Measurements from ENCODE around the gene UBQLN3. TPM values are rescaled to one million over a fixed set of nuclear protein-coding genes. Genes with fewer than 3 reads are reported as not detected.

Gene UBQLN3
- total and polyA plus RNA-seq, 10 donors, result 0.29 to 3.7 (median 0.52) TPM; not detected in 3

DNA sequence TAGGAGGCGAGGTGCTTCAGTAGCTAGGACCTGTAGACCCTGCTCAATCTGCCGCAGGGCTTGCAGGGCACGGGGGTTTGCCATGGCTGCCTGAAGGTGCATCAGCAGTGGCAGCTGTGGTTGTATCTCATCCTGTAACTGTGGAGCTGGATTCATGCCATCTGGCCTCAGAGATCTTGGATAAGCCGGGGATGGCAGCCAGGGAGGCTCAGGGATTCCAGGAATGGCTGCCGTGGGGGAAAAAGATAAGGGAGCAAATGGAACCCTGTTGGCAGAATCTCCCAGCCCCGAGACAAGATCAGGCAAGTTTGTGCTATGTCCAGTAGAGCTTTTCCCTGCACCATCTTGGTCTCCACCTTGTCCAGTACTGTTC is 1.8 kb downstream of the UBQLN3 start:
- H3K27me3 ChIP-seq (replicated peaks in 1 of 7), result peaks cover 0 to 7% (median 0%) of the 10 kb centered on the region in 7 donors
- WGBS, 5 donors, result 77 to 86% (median 85%) methylated on average over 6 of the region's 6 CpGs
- no peak for DNase-seq
- TF ChIP-seq, protein P1, sequence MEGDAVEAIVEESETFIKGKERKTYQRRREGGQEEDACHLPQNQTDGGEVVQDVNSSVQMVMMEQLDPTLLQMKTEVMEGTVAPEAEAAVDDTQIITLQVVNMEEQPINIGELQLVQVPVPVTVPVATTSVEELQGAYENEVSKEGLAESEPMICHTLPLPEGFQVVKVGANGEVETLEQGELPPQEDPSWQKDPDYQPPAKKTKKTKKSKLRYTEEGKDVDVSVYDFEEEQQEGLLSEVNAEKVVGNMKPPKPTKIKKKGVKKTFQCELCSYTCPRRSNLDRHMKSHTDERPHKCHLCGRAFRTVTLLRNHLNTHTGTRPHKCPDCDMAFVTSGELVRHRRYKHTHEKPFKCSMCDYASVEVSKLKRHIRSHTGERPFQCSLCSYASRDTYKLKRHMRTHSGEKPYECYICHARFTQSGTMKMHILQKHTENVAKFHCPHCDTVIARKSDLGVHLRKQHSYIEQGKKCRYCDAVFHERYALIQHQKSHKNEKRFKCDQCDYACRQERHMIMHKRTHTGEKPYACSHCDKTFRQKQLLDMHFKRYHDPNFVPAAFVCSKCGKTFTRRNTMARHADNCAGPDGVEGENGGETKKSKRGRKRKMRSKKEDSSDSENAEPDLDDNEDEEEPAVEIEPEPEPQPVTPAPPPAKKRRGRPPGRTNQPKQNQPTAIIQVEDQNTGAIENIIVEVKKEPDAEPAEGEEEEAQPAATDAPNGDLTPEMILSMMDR (IDR thresholded peaks at IDR 0.05 in 8 of 11, conservative IDR thresholded peaks at IDR 0.05 in 3 of 11), result no peak
- TF ChIP-seq POLR2AphosphoS5 (IDR thresholded peaks at IDR 0.05) (no peak), POLR2A (IDR thresholded peaks at IDR 0.05) (no peak)
- intact Hi-C loops (cut with DNase I; ENCODE audit: low total_unique reads), result no loop called here
- H3K4me3 ChIP-seq, result no peak overlapping the region
- no peak overlapping the region for H3K27ac ChIP-seq
- no peaks in the 10 kb centered on the region for H3K4me1 ChIP-seq
- no peaks in the 10 kb centered on the region for H3K9me3 ChIP-seq
- no peaks in the 10 kb centered on the region for H3K36me3 ChIP-seq

DNA sequence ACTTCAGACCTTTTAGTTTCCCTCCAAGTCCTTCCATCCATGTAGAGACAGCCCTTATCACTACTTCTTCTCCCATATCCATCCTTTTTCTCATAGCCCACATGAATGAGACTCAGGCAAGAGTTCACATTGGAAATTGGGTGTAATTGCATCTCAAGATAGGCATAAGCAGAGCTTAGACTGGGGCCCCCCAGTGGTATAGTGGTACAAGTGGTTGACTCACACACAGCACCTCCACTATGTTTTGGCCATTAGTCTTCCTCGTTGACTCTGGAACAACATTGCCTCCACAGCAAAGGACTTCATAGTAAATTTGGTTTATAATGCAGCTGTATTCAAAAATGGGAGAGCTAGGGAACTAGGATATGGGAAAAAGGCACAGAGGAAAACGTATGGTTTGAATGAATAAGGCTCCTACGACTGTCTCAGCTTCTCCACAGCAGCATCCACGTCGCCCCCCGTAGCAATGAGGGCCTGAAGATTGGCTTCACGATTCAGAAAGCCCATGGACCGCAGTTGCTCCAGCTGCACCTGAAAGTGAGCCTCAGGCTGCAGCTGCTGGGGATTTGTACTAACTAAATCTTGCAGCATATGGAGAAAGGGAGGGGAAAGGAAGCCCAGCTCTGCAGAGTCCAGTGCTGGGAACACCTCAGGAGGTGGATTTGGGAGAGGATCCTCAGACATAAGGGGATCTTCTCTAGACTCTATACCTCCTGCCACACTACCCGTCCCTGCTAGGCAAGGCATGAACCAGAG is 2.4 kb downstream of the UBQLN3 start:
- Histone ChIP-seq H3K4me3 (no peak overlapping the region), H3K36me3 (no peaks in the 10 kb centered on the region), H3K9me3 (no peaks in the 10 kb centered on the region), H3K27me3 (replicated peaks in 1 of 7) (peaks cover 0 to 7% (median 0%) of the 10 kb centered on the region in 7 donors), H3K27ac (no peak overlapping the region), H3K4me1 (no peaks in the 10 kb centered on the region)
- no peak for DNase-seq
- intact Hi-C loops (cut with DNase I; ENCODE audit: low total_unique reads), result no loop called here
- TF ChIP-seq, protein P1 (IDR thresholded peaks at IDR 0.05 in 8 of 11, conservative IDR thresholded peaks at IDR 0.05 in 3 of 11), result no peak
- no peak for TF ChIP-seq POLR2AphosphoS5 (IDR thresholded peaks at IDR 0.05)
- TF ChIP-seq POLR2A (IDR thresholded peaks at IDR 0.05), result no peak
- WGBS, 5 donors, result 84 to 91% (median 85%) methylated on average over 9 of the region's 9 CpGs

- no peak overlapping the region for H3K27ac ChIP-seq
- no peaks in the 10 kb centered on the region for H3K4me1 ChIP-seq
- no peak for TF ChIP-seq POLR2A (IDR thresholded peaks at IDR 0.05)
- no peak for TF ChIP-seq POLR2AphosphoS5 (IDR thresholded peaks at IDR 0.05)
- TF ChIP-seq, protein P1 (IDR thresholded peaks at IDR 0.05 in 8 of 11, conservative IDR thresholded peaks at IDR 0.05 in 3 of 11), result no peak
- no peak for DNase-seq
- peaks cover 0 to 7% (median 0%) of the 10 kb centered on the region in 7 donors for H3K27me3 ChIP-seq (replicated peaks in 1 of 7)
- intact Hi-C loops (cut with DNase I; ENCODE audit: low total_unique reads), result no loop called here
- H3K4me3 ChIP-seq, result no peak overlapping the region
- no peaks in the 10 kb centered on the region for H3K36me3 ChIP-seq
- no peaks in the 10 kb centered on the region for H3K9me3 ChIP-seq
- 89 to 95% (median 92%) methylated on average over 9 of the region's 9 CpGs for WGBS, 5 donors
Observed at GRCh38 chr11:5505363-5506048, 4.3 kb downstream of the UBQLN3 start.

DNA sequence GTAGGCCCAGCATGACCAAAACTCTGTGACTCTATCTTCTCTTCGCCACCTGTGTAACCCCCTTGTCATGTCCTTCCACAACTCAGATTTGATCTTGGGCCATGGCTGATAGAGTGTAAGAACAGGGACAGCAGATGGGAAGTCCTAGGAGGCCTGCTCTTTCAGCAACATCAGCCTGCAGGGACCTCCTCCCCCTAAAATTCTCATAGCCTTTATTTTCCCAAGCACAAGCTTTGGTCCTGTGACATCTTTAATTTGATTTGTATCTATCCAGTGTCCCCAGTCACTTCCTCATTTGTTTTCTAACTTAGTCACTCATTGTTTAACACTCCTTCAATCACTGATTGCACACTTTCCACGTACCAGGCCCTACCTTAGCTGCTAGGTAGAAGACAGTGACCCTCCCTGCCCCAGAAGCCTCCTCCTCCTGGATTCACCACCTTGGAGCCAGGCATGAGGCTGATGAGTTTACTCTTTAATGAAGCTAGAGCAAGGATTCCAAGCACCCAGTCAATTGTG is 5.3 kb downstream of the UBQLN3 start:
- no peaks in the 10 kb centered on the region for H3K9me3 ChIP-seq
- WGBS, 5 donors, result 74 to 89% (median 78%) methylated on average over 2 of the region's 2 CpGs

More for the DNA sequence above, 5.3 kb downstream of the UBQLN3 start:
- Histone ChIP-seq H3K27ac (no peak overlapping the region), H3K4me1 (no peaks in the 10 kb centered on the region), H3K4me3 (no peak overlapping the region), H3K36me3 (no peaks in the 10 kb centered on the region), H3K27me3 (replicated peaks in 1 of 7) (peaks cover 0 to 7% (median 0%) of the 10 kb centered on the region in 7 donors)
- DNase-seq, result no peak
- TF ChIP-seq POLR2A (IDR thresholded peaks at IDR 0.05) (no peak), POLR2AphosphoS5 (IDR thresholded peaks at IDR 0.05) (no peak)
- TF ChIP-seq, protein P1 (IDR thresholded peaks at IDR 0.05 in 8 of 11, conservative IDR thresholded peaks at IDR 0.05 in 3 of 11), result no peak
- intact Hi-C loops (cut with DNase I; ENCODE audit: low total_unique reads), result no loop called here
